Measurements from ENCODE around the gene SH3RF3.

SH3RF3 gene

GRCh38 chr2:109164739-109165221 is 35.8 kb downstream of the SH3RF3 start:
- Histone ChIP-seq H4K8ac (ENCODE audit: low read depth, low read length) (no peak overlapping the region), H4K91ac (ENCODE audit: low read depth, low read length, poor library complexity) (no peak overlapping the region), H3K4me2 (ENCODE audit: insufficient read depth, low read length, poor library complexity, severe bottlenecking) (no peak overlapping the region), H2AK5ac (ENCODE audit: low read depth, low read length) (no peak overlapping the region), H2BK12ac (ENCODE audit: low read length) (no peak overlapping the region), H2BK15ac (ENCODE audit: low read length) (no peak overlapping the region), H2AFZ (ENCODE audit: low read length) (no peak overlapping the region), H2BK120ac (ENCODE audit: low read depth, low read length) (no peak overlapping the region), H3K18ac (ENCODE audit: low read length) (no peak overlapping the region), H3K27ac (replicated peaks; ENCODE audit: low read length) (no peak overlapping the region), H3K4me1 (ENCODE audit: control insufficient read depth in 2 of 2, insufficient read depth in 1 of 2, low read depth in 1 of 2, low read length in 2 of 2) (no peaks in the 10 kb centered on the region), H3K14ac (ENCODE audit: low read length) (no peak overlapping the region), H3K23ac (ENCODE audit: low read depth, low read length, poor library complexity) (no peak overlapping the region), H3K36me3 (replicated peaks in 1 of 2; ENCODE audit: control insufficient read depth in 2 of 2, insufficient read depth in 2 of 2, low read length in 2 of 2) (no peaks in the 10 kb centered on the region), H3K79me1 (ENCODE audit: low read depth, low read length) (no peaks in the 10 kb centered on the region), H2BK5ac (ENCODE audit: low read length) (no peak overlapping the region), H3K4me3 (ENCODE audit: low read length in 2 of 2) (no peak overlapping the region), H3K27me3 (ENCODE audit: control insufficient read depth in 3 of 3, insufficient read depth in 3 of 3, low read depth in 1 of 3, low read length in 3 of 3) (peaks cover 0 to 3% (median 0%) of the 10 kb centered on the region in 3 experiments), H3K9me3 (replicated peaks in 1 of 2; ENCODE audit: control insufficient read depth in 2 of 2, insufficient read depth in 1 of 2, low read depth in 1 of 2, low read length in 2 of 2) (no peaks in the 10 kb centered on the region), H3K9ac (ENCODE audit: low read depth, low read length, poor library complexity) (no peak overlapping the region), H3K4ac (ENCODE audit: low read length) (no peak overlapping the region)
- DNase-seq (ENCODE audit: low spot score): no peak
- no CpG with 5 or more reads among the region's 3 CpGs for WGBS, 2 donors (ENCODE audit: extremely low coverage in 2 of 2, insufficient read length in 2 of 2, insufficient replicate concordance in 1 of 2)

GRCh38 chr2:109166811-109167210 is 37.8 kb downstream of the SH3RF3 start:
- Histone ChIP-seq H3K23ac (ENCODE audit: low read depth, low read length, poor library complexity) (no peak overlapping the region), H2AK5ac (ENCODE audit: low read depth, low read length) (no peak overlapping the region), H4K8ac (ENCODE audit: low read depth, low read length) (no peak overlapping the region), H2BK12ac (ENCODE audit: low read length) (no peak overlapping the region), H3K27me3 (ENCODE audit: control insufficient read depth in 3 of 3, insufficient read depth in 3 of 3, low read depth in 1 of 3, low read length in 3 of 3) (peaks cover 0 to 3% (median 0%) of the 10 kb centered on the region in 3 experiments), H2BK15ac (ENCODE audit: low read length) (no peak overlapping the region), H3K4me3 (ENCODE audit: low read length in 2 of 2) (no peak overlapping the region), H4K91ac (ENCODE audit: low read depth, low read length, poor library complexity) (no peak overlapping the region), H3K4me2 (ENCODE audit: insufficient read depth, low read length, poor library complexity, severe bottlenecking) (no peak overlapping the region), H3K14ac (ENCODE audit: low read length) (no peak overlapping the region), H3K36me3 (replicated peaks in 1 of 2; ENCODE audit: control insufficient read depth in 2 of 2, insufficient read depth in 2 of 2, low read length in 2 of 2) (no peaks in the 10 kb centered on the region), H3K9me3 (replicated peaks in 1 of 2; ENCODE audit: control insufficient read depth in 2 of 2, insufficient read depth in 1 of 2, low read depth in 1 of 2, low read length in 2 of 2) (no peaks in the 10 kb centered on the region), H3K4me1 (ENCODE audit: control insufficient read depth in 2 of 2, insufficient read depth in 1 of 2, low read depth in 1 of 2, low read length in 2 of 2) (no peaks in the 10 kb centered on the region), H3K18ac (ENCODE audit: low read length) (no peak overlapping the region), H3K79me1 (ENCODE audit: low read depth, low read length) (no peaks in the 10 kb centered on the region), H2BK120ac (ENCODE audit: low read depth, low read length) (no peak overlapping the region), H3K9ac (ENCODE audit: low read depth, low read length, poor library complexity) (no peak overlapping the region), H2BK5ac (ENCODE audit: low read length) (no peak overlapping the region), H3K27ac (replicated peaks; ENCODE audit: low read length) (no peak overlapping the region), H3K4ac (ENCODE audit: low read length) (no peak overlapping the region), H2AFZ (ENCODE audit: low read length) (no peak overlapping the region)
- WGBS, 2 donors (ENCODE audit: extremely low coverage in 2 of 2, insufficient read length in 2 of 2, insufficient replicate concordance in 1 of 2): no CpG with 5 or more reads among the region's 2 CpGs
- no peak for DNase-seq (ENCODE audit: low spot score)

- H2BK5ac ChIP-seq (ENCODE audit: low read length): no peak overlapping the region
- no peak for DNase-seq (ENCODE audit: low spot score)
- no peak overlapping the region for H3K4ac ChIP-seq (ENCODE audit: low read length)
- no peak overlapping the region for H3K23ac ChIP-seq (ENCODE audit: low read depth, low read length, poor library complexity)
- H2BK12ac ChIP-seq (ENCODE audit: low read length): no peak overlapping the region
- H3K4me1 ChIP-seq (ENCODE audit: control insufficient read depth in 2 of 2, insufficient read depth in 1 of 2, low read depth in 1 of 2, low read length in 2 of 2): no peaks in the 10 kb centered on the region
- no peak overlapping the region for H3K9ac ChIP-seq (ENCODE audit: low read depth, low read length, poor library complexity)
- no peak overlapping the region for H4K91ac ChIP-seq (ENCODE audit: low read depth, low read length, poor library complexity)
- no peak overlapping the region for H3K18ac ChIP-seq (ENCODE audit: low read length)
- peaks cover 0 to 3% (median 0%) of the 10 kb centered on the region in 3 experiments for H3K27me3 ChIP-seq (ENCODE audit: control insufficient read depth in 3 of 3, insufficient read depth in 3 of 3, low read depth in 1 of 3, low read length in 3 of 3)
- H4K8ac ChIP-seq (ENCODE audit: low read depth, low read length): no peak overlapping the region
- no peaks in the 10 kb centered on the region for H3K9me3 ChIP-seq (replicated peaks in 1 of 2; ENCODE audit: control insufficient read depth in 2 of 2, insufficient read depth in 1 of 2, low read depth in 1 of 2, low read length in 2 of 2)
- H3K14ac ChIP-seq (ENCODE audit: low read length): no peak overlapping the region
- H2BK120ac ChIP-seq (ENCODE audit: low read depth, low read length): no peak overlapping the region
- H2AK5ac ChIP-seq (ENCODE audit: low read depth, low read length): no peak overlapping the region
- WGBS, 2 donors (ENCODE audit: extremely low coverage in 2 of 2, insufficient read length in 2 of 2, insufficient replicate concordance in 1 of 2): no CpG with 5 or more reads among the region's 2 CpGs
- no peaks in the 10 kb centered on the region for H3K79me1 ChIP-seq (ENCODE audit: low read depth, low read length)
- H3K4me3 ChIP-seq (ENCODE audit: low read length in 2 of 2): no peak overlapping the region
- no peak overlapping the region for H3K27ac ChIP-seq (replicated peaks; ENCODE audit: low read length)
- no peaks in the 10 kb centered on the region for H3K36me3 ChIP-seq (replicated peaks in 1 of 2; ENCODE audit: control insufficient read depth in 2 of 2, insufficient read depth in 2 of 2, low read length in 2 of 2)
- H2AFZ ChIP-seq (ENCODE audit: low read length): no peak overlapping the region
- no peak overlapping the region for H2BK15ac ChIP-seq (ENCODE audit: low read length)
- H3K4me2 ChIP-seq (ENCODE audit: insufficient read depth, low read length, poor library complexity, severe bottlenecking): no peak overlapping the region
These were observed 39.1 kb downstream of the SH3RF3 start for GRCh38 chr2:109168086-109168485.

- WGBS, 2 donors (ENCODE audit: extremely low coverage in 2 of 2, insufficient read length in 2 of 2, insufficient replicate concordance in 1 of 2): no CpG with 5 or more reads among the region's 2 CpGs
- Histone ChIP-seq H3K27me3 (ENCODE audit: control insufficient read depth in 3 of 3, insufficient read depth in 3 of 3, low read depth in 1 of 3, low read length in 3 of 3) (peaks cover 0 to 3% (median 0%) of the 10 kb centered on the region in 3 experiments), H3K27ac (replicated peaks; ENCODE audit: low read length) (no peak overlapping the region), H2BK15ac (ENCODE audit: low read length) (no peak overlapping the region), H4K8ac (ENCODE audit: low read depth, low read length) (no peak overlapping the region), H3K9ac (ENCODE audit: low read depth, low read length, poor library complexity) (no peak overlapping the region), H3K4me3 (ENCODE audit: low read length in 2 of 2) (no peak overlapping the region), H3K14ac (ENCODE audit: low read length) (no peak overlapping the region), H3K9me3 (replicated peaks in 1 of 2; ENCODE audit: control insufficient read depth in 2 of 2, insufficient read depth in 1 of 2, low read depth in 1 of 2, low read length in 2 of 2) (no peaks in the 10 kb centered on the region), H2AFZ (ENCODE audit: low read length) (no peak overlapping the region), H2AK5ac (ENCODE audit: low read depth, low read length) (no peak overlapping the region), H3K4me2 (ENCODE audit: insufficient read depth, low read length, poor library complexity, severe bottlenecking) (no peak overlapping the region), H3K23ac (ENCODE audit: low read depth, low read length, poor library complexity) (no peak overlapping the region), H3K18ac (ENCODE audit: low read length) (no peak overlapping the region), H3K4ac (ENCODE audit: low read length) (no peak overlapping the region), H3K79me1 (ENCODE audit: low read depth, low read length) (no peaks in the 10 kb centered on the region), H4K91ac (ENCODE audit: low read depth, low read length, poor library complexity) (no peak overlapping the region), H2BK120ac (ENCODE audit: low read depth, low read length) (no peak overlapping the region), H2BK5ac (ENCODE audit: low read length) (no peak overlapping the region), H3K36me3 (replicated peaks in 1 of 2; ENCODE audit: control insufficient read depth in 2 of 2, insufficient read depth in 2 of 2, low read length in 2 of 2) (no peaks in the 10 kb centered on the region), H3K4me1 (ENCODE audit: control insufficient read depth in 2 of 2, insufficient read depth in 1 of 2, low read depth in 1 of 2, low read length in 2 of 2) (peaks cover 0 to 3% of the 10 kb centered on the region in 2 donors), H2BK12ac (ENCODE audit: low read length) (no peak overlapping the region)
- DNase-seq (ENCODE audit: low spot score): no peak
These were observed 39.7 kb downstream of the SH3RF3 start for GRCh38 chr2:109168716-109169115.
